Transverse colon (tissue), 4 donors: ENCODE results near the gene CLGN.

Experiments
- EP300 ChIP-seq: sonication (generic); formaldehyde crosslinking; IDR thresholded peaks from one replicate; pipeline ENCODE4 v1.6.1; 2017; ENCODE audit warnings: antibody characterized with exemption, low read depth
- POLR2A ChIP-seq: fragments of 450-650 bp; IDR thresholded peaks from one replicate; pipeline ENCODE4 v1.6.1; 2016; ENCODE audit warnings: antibody characterized with exemption, mild to moderate bottlenecking, moderate library complexity
- POLR2AphosphoS5 ChIP-seq, 3 donors: sonication (generic); formaldehyde crosslinking; IDR thresholded peaks; one replicate each; pipeline ENCODE4 v1.6.1; 2016; ENCODE audit warnings: antibody characterized with exemption in 3 of 3
- TF ChIP-seq, protein P1 (sequence below), 5 experiments: fragments of 200-600 bp in 3 of 5; fragments of 450-650 bp in 2 of 5; sonication (generic) in 3 of 5; IDR thresholded peaks; 1 replicate in 2 of 5; 2 replicates in 3 of 5; pipeline ENCODE4 v1.5.1; 2016 to 2017; ENCODE audit warnings: antibody characterized with exemption in 5 of 5, inconsistent platforms in 3 of 5, mild to moderate bottlenecking in 2 of 5, moderate library complexity in 1 of 5

DNA sequence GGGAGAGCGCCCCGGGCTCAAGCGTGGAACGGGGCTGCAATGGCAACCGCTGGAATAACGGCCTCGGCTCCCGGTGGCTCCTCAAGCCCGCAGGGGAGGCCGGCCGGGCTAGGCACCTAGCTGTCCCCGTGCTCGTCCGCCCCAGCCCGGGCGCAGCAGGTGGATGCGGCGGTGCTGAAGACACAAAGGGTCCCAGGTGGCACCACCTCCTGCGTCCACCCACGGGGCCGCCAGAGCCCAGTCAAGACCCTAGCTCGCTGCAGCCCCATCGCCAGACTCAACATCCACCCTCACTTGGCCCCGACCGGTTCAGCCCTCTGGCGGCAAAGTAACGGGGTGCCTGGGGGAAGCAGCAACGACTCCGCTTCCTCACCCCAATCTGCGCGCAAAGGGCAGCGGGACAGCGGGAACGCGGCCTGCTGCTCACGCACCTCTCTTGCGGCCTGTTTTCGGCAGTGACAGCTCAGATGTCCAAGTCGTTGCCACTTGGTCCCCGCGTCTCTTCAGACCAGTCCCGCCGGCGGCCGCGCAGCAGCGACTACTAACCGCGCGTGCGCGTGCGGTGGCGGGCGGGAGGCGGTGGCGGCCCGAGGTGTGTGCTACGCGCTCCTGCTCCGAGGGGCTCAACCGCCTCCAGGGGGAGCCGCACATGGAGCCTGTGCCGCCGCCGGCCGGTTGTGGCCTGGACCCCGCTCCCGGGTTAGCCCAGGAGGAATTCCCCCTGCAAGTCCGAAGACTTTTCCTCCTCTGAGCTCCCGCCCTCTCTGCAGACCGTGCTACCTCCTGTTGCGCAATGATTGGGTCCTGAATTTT is at the start of gene CLGN:
- TF ChIP-seq, protein P1, sequence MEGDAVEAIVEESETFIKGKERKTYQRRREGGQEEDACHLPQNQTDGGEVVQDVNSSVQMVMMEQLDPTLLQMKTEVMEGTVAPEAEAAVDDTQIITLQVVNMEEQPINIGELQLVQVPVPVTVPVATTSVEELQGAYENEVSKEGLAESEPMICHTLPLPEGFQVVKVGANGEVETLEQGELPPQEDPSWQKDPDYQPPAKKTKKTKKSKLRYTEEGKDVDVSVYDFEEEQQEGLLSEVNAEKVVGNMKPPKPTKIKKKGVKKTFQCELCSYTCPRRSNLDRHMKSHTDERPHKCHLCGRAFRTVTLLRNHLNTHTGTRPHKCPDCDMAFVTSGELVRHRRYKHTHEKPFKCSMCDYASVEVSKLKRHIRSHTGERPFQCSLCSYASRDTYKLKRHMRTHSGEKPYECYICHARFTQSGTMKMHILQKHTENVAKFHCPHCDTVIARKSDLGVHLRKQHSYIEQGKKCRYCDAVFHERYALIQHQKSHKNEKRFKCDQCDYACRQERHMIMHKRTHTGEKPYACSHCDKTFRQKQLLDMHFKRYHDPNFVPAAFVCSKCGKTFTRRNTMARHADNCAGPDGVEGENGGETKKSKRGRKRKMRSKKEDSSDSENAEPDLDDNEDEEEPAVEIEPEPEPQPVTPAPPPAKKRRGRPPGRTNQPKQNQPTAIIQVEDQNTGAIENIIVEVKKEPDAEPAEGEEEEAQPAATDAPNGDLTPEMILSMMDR (IDR thresholded peaks at IDR 0.05), result peak in 4 of 5 experiments; percentile 7 to 32 (median 22)
- TF ChIP-seq POLR2AphosphoS5 (IDR thresholded peaks at IDR 0.05), result no peak
- no peak for TF ChIP-seq POLR2A
- TF ChIP-seq EP300, result no peak
